Mucosa of rectum (tissue), 2 donors: ENCODE measurements around the gene PODN.

Source experiments
- H3K27ac ChIP-seq, 2 donors: one replicate each; pipeline ENCODE4 v1.7.0; 2013; ENCODE audit warnings: inconsistent platforms in 2 of 2, low read depth in 2 of 2, low read length in 2 of 2
- H3K27me3 ChIP-seq, 2 donors: one replicate each; pipeline ENCODE4 v1.7.0; 2013; ENCODE audit warnings: low read length in 2 of 2; ENCODE audit not compliant: control insufficient read depth in 2 of 2, insufficient read depth in 2 of 2
- H3K36me3 ChIP-seq, 2 donors: one replicate each; pipeline ENCODE4 v1.7.0; 2013; ENCODE audit warnings: low read length in 2 of 2; ENCODE audit not compliant: control insufficient read depth in 2 of 2, insufficient read depth in 2 of 2
- H3K4me1 ChIP-seq, 2 donors: one replicate each; pipeline ENCODE4 v1.7.0; 2013; ENCODE audit warnings: low read length in 2 of 2, mild to moderate bottlenecking in 1 of 2; ENCODE audit not compliant: control insufficient read depth in 2 of 2, insufficient read depth in 2 of 2
- H3K4me3 ChIP-seq, 2 donors: one replicate each; pipeline ENCODE4 v1.7.0; 2013; ENCODE audit warnings: low read length in 2 of 2
- H3K9ac ChIP-seq, 2 donors: one replicate each; pipeline ENCODE4 v1.7.0; 2013; ENCODE audit warnings: low read length in 2 of 2, low read depth in 1 of 2, mild to moderate bottlenecking in 1 of 2
- H3K9me3 ChIP-seq, 2 donors: one replicate each; pipeline ENCODE4 v1.7.0; 2013; ENCODE audit warnings: low read length in 2 of 2; ENCODE audit not compliant: control insufficient read depth in 2 of 2
- donor health status: healthy.
- donor health status: Normal muscosa, but diverticular disease.

Gene PODN

GRCh38 chr1:53130878-53131589 is 69.0 kb downstream of the PODN start:
- no peak overlapping the region for H3K4me3 ChIP-seq
- H3K9ac ChIP-seq: no peak overlapping the region
- peak overlapping the region in 1 of 2 donors; percentile 12 for H3K27ac ChIP-seq
- no peaks in the 10 kb centered on the region for H3K9me3 ChIP-seq
- no peaks in the 10 kb centered on the region for H3K36me3 ChIP-seq
- H3K27me3 ChIP-seq: peaks cover 0 to 2% of the 10 kb centered on the region in 2 donors
- H3K4me1 ChIP-seq: peaks cover 0 to 5% of the 10 kb centered on the region in 2 donors

DNA sequence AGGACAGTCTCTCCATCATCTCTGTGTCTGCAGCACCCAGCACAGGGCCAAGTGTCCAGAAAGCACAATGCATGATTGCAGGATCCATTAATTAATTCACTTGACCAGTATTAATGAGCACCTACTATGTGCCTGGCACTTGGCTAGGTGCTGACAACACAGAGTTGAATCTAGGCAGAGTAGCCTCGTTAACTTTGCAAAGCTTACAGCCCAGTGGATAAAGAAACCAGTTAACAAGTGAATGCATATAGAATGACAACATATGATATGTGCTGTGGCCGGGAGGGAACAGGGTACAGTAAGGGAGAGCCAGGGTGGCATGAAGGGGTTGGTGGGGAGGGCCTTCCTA is 69.6 kb downstream of the PODN start:
- Histone ChIP-seq H3K27ac (peak overlapping the region in 1 of 2 donors; percentile 12), H3K4me3 (no peak overlapping the region), H3K4me1 (peaks cover 0 to 5% of the 10 kb centered on the region in 2 donors), H3K9ac (no peak overlapping the region), H3K27me3 (peaks cover 0 to 2% of the 10 kb centered on the region in 2 donors), H3K36me3 (no peaks in the 10 kb centered on the region), H3K9me3 (no peaks in the 10 kb centered on the region)

- no peaks in the 10 kb centered on the region for H3K36me3 ChIP-seq
- H3K4me1 ChIP-seq: peaks cover 0 to 5% of the 10 kb centered on the region in 2 donors
- peak overlapping the region in 1 of 2 donors; percentile 13 for H3K27ac ChIP-seq
- H3K9ac ChIP-seq: no peak overlapping the region
- no peaks in the 10 kb centered on the region for H3K9me3 ChIP-seq
- H3K27me3 ChIP-seq: peaks cover 0 to 2% of the 10 kb centered on the region in 2 donors
- H3K4me3 ChIP-seq: no peak overlapping the region
These were observed 70.2 kb downstream of the PODN start for GRCh38 chr1:53132176-53132575.

DNA sequence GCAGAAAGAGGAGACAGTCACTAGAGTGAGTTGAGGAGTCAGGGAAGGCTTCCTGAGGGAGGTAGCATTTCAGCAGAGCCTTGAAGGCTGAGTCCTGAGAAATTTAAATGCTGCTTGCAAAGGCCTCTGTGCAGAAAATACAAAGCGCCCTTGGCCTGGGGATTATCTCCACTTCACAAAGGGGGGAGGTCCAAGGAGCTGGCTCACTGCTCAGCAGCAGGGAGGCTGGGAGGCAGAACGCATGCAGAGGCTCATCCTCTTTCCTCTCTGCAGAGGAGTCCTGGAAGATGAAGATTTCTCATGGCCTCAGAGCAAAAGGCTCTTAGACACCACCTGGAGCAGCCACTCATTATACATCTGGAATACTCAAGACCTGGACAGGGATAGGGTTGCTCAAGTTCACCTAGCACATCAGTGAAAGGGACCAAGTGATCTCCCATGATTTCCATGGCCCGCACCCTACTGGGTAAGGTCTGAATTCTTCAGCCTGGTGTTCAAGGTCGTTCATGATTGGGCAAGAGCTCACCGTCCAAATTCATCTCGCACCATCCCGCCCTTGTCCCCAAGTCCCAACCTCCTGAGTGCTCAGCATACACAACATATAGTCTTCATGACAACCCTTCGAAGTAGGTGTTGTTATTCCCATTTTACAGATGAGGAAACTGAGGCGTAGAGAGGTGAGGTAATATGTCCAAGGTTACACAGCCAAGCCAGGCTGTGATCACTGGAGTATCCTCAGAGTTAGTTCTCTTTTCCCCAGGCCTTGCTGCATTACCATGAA is 71.4 kb downstream of the PODN start:
- no peak overlapping the region for H3K4me3 ChIP-seq
- H3K9me3 ChIP-seq: no peaks in the 10 kb centered on the region
- H3K27me3 ChIP-seq: peaks cover 0 to under 1% of the 10 kb centered on the region in 2 donors
- H3K36me3 ChIP-seq: no peaks in the 10 kb centered on the region
- peaks cover 0 to 5% of the 10 kb centered on the region in 2 donors for H3K4me1 ChIP-seq
- no peak overlapping the region for H3K9ac ChIP-seq
- no peak overlapping the region for H3K27ac ChIP-seq

- no peaks in the 10 kb centered on the region for H3K9me3 ChIP-seq
These were observed 72.1 kb downstream of the PODN start for GRCh38 chr1:53134042-53134485.

More at GRCh38 chr1:53134042-53134485, 72.1 kb downstream of the PODN start:
- Histone ChIP-seq H3K36me3 (no peaks in the 10 kb centered on the region), H3K27me3 (no peaks in the 10 kb centered on the region), H3K4me1 (peaks cover 0 to 5% of the 10 kb centered on the region in 2 donors), H3K9ac (no peak overlapping the region), H3K27ac (no peak overlapping the region), H3K4me3 (no peak overlapping the region)
